DMS153 (cell line): Measurements from ENCODE around the gene AMDHD2.
A peak's percentile ranks its signal among the peaks of the same experiment; 100 is the strongest.
"Not testable (repeated sequence)": the region's sequence is repeated elsewhere in the genome, so short reads cannot be mapped to it uniquely, and the experiment has no call there.

Experiments used
- DNase-seq: peaks from one replicate; lab custom pipeline; 2025; lab: John Stamatoyannopoulos, UW

AMDHD2 gene

DNA sequence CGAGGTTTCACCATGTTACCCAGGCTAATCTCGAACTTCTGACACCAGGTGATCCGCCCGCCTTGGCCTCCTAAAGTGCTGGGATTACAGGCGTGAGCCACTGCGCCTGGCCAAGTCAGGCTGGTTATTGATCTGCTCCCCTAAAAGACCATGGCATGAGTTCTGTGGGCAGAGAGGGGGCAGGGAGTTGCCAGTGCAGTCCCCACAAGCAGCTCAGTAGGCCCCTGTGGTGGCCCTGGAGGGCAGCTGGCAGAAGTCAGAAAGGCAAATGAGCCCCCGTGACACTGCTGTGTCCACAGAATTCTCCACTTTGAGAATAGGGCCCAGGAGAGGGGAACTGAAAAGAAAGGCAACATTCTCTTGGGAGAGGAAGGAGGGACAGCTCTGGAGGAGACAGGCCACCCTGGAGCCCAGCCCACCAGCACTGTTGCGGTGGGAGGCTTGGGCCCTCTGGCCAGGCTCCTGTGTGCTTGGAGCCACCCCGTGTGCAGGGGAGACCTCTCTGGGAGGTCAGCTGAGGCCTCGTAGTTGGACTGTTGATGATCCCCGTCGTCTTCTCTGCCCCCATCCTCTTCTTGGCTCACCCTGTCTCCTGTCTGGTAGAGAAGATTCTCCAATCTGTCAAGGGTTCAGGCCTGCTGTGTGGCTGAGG, 2.1 kb upstream of the AMDHD2 start:
- DNase-seq = no peak

DNA sequence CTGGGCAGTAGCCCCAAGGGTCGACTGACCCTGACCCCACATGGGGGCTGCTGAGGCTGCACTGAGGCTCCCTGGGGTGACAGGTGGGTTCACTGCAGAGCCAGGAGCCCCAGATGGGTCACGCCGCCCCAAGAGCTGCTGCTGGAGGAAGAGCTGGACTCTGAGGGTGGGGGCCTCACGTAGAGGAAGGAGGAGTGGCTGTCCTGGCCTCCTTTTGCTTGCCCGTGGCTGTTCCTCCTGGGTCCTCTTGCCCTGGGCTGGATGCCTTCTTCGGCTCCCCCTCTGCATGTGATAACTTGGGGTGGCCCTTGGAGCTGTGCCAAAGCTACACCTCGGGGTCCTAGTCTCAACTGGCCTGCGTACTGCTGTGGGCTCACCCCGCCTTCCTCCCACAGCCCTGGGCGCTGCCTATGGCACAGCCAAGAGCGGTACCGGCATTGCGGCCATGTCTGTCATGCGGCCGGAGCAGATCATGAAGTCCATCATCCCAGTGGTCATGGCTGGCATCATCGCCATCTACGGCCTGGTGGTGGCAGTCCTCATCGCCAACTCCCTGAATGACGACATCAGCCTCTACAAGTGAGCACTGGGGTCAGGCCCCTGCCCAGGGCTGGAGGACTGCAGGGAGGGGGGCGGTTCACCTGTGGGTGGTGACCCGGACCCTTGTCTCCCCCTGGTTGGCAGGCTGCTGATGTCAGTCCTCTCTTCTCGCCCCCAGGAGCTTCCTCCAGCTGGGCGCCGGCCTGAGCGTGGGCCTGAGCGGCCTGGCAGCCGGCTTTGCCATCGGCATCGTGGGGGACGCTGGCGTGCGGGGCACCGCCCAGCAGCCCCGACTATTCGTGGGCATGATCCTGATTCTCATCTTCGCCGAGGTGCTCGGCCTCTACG, 1.1 kb upstream of the AMDHD2 start:
- no peak for DNase-seq

DNA sequence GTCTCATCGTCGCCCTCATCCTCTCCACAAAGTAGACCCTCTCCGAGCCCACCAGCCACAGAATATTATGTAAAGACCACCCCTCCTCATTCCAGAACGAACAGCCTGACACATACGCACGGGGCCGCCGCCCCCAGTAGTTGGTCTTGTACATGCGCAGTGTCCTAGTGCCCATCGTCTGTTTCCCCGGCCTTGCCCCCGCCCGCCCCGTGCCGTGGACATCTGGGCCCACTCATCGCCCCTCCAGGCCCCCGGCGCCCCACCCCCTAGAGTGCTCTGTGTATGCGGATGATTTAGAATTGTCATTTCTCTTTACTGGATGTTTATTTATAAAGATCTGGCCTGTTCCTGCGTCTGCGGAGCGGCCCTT, 475 bp upstream of the AMDHD2 start:
- no peak for DNase-seq

DNA sequence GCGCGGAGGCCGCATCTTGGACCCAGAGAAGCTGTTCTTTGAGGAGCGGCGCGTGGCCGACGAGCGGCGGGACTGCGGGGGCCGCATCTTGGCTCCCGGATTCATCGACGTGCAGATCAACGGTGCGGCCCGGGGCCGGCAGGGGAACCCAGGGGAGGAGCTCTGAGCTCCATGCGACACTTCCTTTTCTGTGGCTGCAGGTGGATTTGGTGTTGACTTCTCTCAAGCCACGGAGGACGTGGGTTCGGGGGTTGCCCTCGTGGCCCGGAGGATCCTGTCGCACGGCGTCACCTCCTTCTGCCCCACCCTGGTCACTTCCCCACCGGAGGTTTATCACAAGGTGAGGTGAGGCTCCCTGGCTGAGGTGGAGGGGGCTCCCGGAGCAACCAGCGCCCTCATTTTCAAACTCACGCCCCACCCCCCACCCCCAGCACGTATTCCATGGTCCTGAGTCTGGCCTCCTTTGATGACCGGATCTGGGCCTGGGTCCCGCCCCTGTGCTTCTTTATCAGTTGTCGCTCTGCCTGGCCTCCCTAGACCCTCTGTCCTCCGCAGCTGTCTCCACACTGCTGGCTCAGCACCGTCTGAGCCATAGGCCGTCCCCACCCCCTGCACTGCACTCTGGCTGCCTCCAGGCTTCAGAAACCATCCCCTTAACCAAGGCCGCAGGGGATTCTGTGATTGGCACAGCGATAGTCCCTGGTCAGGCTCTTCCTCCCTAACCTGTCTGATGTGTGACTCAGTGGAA, 787 bp downstream of the AMDHD2 start:
- no peak for DNase-seq

DNA sequence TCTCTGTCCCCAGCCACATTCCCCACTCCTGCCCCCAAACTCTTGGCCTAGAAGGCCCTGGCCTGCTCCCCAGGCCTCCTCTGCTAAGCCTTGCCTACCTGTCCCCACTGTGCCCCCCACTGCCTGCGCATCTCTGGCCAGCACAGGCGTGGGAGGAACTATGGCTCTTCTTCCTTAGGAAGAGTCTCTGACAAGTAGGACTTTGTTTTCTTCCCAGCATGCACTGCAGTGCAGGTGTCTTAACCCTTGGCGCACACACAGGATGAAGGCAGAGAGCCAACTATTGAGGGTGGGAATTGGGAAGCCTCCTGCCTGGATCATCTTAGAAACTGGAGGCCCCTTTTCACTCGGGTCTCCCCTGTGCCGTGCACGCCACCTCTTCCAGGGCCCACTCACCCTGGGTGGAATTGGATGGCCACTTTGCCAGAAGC, 3.6 kb downstream of the AMDHD2 start:
- DNase-seq = no peak

DNA sequence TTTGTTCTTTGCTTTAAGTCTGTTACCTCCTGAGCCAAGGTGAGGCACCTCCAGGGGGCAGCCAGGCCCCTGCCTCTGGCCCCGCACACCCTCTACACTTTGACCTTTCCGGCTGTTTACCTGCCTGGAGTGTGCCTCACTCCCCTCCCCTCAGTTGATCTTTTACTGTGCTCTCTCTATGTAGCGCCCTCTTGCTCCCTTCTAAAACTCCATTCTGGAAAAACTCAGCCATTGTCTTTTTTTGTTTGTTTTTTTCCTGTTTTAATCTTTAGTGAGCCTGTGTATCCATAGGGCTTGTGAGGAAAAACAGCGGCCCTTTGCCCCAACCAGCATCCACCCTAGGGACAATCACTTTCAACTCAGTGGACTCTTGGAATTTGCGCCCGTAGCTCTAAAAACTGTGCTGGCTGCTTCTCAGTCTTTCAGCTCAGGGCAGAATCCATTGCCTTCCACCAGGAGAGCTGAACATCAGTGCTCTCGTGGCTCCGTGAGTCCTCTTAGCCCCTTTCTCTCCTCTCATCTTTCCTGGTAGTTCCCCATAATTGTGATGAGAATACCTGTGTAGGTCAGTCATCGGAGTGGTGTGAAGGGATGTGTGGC, 4.3 kb downstream of the AMDHD2 start:
- no peak for DNase-seq

DNA sequence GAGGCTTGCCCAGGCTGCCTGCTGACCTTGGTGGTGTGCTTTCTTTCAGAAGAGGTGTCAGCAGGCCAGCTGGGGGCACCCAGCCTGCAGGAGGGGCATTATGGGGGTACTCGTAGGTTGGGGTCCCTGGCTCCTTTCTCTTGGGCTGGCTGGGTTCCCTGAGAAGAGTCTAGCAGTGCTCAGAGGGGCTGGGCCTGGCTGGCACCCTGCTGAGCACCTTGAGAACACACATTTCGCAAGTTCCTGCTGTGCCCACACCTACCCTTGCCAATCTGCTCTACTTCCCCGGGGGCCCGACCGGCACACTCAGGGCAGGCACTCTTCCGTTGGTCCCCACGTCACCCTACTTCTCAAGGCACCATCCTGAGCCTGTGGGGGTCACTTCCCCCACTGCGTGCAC, 6.0 kb downstream of the AMDHD2 start:
- no peak for DNase-seq

DNA sequence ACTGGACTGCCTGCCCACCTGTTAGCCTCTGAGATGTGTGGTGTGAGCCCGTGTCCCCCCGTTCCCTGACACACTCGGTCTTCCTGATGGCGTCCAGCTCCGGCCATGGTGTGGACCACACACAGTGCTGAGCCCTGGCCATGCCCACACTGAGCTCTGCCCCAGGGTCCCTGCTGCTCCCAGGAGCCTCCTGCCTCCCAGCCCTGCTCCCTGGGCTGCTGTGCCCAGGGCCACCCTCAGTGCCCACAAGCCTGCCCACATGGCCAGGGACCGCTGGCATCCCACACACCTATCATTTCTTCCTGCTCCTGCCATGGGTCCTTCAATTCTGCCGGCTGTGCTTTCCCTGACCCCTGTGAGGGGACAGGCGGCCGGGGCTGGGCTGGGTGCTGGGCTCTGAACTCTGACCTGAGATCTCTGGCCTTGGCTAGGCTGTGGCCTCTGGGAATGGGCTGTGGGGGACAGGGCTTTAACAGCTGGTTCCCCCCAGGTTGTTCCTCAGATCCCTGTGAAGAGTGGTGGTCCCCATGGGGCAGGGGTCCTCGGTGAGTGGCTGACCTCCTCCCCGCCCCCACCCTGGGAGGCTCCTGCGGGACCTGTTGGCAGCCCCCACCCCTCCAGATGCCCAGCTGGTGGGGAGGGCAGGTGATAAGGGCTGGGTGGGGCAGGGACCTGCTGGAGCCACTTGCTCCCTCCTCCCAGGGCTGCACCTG, 7.1 kb downstream of the AMDHD2 start:
- no peak for DNase-seq

DNA sequence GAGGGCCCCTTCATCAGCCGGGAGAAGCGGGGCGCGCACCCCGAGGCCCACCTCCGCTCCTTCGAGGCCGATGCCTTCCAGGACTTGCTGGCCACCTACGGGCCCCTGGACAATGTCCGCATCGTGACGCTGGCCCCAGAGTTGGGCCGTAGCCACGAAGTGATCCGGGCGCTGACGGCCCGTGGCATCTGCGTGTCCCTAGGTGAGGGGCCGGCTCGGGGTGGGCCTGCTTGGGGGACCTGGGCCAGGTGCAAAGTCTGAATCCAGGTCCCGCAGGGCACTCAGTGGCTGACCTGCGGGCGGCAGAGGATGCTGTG, 7.6 kb downstream of the AMDHD2 start:
- no peak for DNase-seq

DNA sequence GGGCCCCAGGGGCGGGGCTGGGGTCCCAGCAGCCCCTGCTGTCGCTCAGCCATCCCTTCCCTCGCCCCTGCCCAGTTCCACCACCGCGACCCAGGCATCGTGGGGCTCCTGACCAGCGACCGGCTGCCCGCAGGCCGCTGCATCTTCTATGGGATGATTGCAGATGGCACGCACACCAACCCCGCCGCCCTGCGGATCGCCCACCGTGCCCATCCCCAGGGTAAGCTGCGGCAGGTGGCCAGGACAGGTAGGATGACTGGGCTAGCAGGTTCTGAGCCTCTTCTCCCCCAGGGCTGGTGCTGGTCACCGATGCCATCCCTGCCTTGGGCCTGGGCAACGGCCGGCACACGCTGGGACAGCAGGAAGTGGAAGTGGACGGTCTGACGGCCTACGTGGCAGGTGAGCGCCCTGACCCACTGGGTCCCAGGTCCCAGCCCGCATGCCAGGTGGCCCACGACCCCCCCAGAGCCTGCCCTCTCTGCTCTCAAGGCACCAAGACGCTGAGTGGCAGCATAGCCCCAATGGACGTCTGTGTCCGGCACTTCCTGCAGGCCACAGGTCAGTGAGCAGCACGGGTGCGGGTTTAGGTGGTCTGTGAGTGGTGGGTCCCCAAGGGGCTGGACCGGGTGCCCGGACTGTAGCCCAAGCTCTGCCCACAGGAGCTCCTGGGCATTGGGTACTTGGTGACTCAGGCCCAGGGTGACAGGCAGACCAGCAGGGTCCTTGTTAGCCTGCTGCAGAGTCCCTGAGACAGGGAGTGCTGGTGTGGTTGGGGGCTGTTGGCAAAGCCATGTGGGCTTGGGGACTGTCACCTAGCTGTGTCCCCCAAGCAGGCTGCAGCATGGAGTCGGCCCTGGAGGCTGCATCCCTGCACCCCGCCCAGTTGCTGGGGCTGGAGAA, 8.2 kb downstream of the AMDHD2 start:
- no peak for DNase-seq

DNA sequence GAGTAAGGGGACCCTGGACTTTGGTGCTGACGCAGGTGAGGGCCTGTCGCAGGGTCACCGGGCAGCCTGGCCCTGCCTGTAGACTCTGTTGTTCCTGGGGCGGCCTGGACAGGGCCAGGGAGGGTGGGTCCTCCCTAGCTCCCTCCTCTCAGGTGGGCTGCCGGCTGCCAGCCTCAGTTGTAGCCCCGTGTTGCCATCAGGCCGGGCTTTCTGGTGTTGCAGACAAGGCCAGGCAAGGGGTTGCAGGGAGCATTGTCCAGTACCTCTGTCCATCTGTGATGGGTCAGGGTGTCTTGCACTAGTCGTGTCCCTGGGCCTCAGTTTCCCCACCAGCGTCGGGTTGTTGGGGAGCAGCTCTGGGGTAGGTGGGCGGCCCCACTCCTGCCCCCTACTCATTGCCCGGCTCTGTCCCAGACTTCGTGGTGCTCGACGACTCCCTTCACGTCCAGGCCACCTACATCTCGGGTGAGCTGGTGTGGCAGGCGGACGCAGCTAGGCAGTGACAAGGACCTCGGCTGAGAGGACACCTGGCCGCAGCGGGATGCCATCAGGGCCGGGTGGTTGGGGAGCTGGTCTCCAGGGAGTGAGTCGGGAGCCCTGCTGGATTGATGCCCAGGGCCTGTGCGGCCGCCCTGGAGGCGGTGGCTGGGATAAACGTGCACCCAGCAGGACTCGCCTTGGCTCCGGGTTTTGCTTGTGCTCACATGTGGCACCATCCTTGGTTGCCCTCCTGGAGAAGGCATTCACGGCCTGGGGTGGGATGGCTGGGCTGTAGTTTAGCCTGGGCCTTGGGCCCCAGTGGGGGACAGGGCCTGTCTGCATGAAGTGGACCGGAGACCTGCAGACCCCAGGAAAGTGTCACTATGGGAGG, 9.1 kb downstream of the AMDHD2 start:
- no peak for DNase-seq

DNA sequence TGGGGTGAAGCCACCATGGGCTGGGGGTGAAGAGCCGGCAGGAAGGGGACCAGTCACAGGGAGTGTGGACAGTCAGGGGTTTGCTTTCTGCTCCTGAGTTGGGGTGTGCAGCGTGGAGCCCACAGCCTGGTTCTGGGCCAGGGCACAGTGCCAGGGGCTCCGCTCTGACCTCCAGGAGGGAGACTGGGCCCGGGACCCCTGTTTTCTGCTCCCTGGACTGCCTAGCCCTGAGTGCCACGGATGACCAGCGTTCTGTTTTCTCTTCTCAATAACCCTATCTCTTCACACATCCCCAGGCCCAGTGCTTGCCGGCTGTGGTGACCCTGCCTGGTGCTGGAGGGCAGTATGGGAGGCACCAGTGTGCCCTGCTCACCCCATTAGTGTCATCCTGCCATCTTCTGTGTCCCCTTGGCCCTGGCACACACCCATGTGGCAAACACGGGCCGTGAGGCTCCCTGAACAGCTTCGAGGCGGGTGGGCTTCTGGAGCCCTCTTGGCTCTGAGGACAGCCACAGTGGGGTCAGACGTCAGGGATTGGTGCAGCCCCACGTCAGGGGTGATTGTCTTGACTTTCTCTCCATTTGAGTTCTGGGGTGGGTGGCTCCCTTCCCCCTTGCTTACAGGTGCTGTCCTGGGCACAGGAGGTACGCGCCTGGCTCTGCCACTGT, 9.9 kb downstream of the AMDHD2 start:
- no peak for DNase-seq

DNA sequence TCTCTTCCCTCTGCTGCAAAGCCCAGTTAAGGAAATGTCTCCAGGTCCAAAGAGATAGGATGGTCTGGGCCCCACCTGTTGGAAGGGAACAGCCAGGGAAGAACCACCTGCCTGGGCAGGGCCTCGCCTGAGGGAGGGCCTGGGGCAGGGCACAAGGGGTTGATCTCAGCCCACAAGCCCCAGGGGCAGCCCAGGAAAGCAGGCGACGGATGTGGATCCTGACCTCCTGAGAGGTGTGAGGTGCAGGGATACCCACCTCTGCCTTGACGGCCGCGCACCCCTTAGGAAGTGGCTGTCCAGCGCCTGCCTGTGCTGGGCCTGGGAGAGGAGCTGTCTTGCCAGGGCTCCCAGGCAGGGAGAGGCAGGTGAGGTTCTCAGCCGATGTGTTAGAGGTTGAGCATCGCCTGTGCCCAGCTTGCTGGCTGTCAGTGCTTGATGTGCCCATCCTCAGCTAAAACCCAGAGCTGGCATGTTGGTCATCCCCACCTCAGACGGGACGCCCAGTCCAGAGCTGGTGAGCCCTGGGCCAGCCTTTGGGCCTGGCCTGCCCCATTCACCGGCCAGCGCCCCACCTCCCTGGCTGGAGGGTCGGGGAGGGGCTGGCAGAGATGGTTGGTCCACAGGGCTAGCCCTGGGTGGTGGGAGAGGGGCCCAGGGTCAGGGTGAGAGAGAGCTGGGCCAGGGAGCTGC, 10.6 kb downstream of the AMDHD2 start:
- no peak for DNase-seq

DNA sequence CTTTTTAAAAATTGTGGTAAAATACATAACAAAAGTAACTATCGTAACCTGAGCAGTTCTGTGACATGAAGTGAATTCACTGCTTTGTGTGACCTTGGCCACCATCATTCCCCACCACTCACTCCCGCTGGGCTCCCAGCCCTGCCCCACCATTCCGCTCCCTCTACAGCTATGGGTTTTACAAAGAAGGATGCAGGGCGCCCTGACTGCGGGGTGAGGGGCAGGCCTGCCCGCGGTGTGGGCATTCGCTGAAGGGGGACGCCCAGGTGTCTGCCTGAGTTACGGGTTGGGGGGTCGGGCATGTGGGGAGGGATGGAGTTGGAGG, 11.2 kb downstream of the AMDHD2 start, which contains the start of gene CEMP1:
Gene CEMP1 (minus strand): TSS at position 38 of the 325 bp plus-strand sequence. CDS start 335 bp downstream, outside the sequence.
- DNase-seq = no peak

DNA sequence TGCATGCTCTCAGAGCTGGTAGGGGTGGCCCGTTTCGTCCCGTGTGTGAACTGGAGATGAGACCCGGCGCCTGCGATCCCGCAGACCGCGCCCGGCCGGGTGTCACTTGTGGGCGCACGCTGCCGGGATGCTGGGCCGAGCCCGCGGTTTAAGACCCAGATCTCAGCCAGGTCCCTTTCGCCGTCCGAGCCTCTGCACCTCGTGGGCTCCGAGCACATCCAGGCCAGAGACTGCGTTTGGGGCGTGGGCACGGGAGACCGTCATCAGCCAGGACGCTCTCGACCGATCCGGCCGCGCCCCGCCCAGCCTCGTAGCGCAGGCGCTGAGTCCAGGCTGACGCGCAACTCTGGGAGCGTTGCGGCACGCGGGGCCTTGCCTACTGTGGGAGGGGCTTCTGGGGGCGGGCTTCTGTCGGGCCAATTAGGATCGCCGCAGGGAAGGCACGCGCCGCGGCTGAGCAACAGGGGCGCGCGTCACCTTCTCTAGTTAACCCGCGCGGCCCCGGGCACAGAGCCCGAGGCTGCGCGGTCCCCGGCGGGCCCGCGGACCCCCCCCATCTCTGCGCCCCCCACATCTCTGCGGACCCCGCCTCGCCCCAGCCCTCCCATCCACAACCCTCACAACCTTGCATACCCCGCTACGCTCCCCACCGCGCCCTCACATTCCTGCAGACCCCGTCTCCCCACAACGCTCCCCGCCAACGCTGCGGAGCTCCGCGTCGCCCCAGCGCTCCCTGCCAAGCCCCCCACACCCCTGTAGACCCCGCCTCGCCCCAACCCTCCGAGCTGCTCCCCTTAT, 11.7 kb downstream of the AMDHD2 start:
- DNase-seq = peak; percentile 94

DNA sequence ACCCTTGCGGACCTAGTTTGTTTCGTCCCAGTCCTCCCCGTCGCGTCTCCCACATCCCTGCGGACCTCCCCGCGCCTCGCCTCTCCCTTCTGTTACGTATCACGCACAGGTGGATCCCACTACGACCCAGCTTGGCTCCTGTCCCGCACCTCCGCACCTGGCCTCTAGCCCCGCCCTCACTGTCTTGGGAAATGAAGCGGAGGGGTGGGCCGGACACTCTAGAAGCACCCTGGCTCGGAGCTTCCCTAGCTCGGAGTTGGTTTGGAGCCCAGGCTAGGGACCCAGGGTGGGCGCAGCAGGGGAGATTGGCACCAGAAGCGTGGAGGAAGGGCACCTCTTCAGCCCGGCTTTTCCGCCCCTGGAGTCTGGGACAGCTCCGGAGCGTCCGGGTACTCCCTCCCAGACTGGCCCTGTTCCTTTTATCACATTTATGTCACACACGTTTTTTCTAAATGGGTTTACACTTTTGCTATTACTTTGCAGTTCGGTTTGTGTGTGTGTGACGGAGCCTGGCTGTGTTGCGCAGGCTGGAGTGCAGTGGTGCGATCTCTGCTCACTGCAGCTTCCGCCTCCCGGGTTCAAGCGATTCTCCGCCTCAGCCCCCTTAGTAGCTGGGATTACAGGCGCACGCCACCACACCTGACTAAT, 12.4 kb downstream of the AMDHD2 start:
- no peak for DNase-seq

DNA sequence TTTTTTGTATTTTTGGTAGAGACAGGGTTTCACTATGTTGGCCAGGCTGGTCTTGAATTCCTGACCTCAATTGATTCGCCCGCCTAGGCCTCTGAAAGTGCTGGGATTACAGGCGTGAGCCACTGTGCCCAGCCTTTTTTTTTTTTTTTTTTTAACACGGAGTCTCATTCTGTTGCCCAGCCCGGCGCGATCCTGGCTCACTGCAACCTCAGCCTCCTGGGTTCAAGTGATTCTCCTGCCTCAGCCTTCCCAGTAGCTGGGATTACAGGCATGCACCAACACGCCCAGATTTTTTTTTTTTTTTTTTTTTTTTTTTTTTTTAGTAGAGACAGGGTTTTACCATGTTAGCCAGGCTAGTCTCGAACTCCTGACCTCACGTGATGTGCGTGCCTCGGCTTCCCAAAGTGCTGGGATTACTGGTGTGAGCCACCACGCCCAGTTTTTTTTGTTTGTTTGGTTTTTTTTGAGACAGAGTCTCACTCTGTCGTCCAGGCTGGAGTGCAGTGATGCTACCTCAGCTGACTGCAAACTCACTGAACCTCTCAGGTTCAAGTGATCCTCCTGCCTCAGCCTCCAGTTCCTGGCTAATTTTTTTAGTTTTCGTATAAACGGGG, 13.1 kb downstream of the AMDHD2 start:
- not testable (repeated sequence) for DNase-seq
